GM23248 (cell line): ENCODE results near the gene NCMAP.

Source experiments
- EZH2 ChIP-seq: fragments of 200-600 bp; sonication (generic); IDR thresholded peaks from 2 replicates; pipeline ENCODE4 v1.6.1; 2018; ENCODE audit warnings: antibody characterized with exemption, mild to moderate bottlenecking; ENCODE audit not compliant: insufficient read depth, poor library complexity, severe bottlenecking
- EZH2phosphoT487 ChIP-seq: fragments of 200-600 bp; sonication (generic); IDR thresholded peaks from 2 replicates; pipeline ENCODE4 v1.6.1; 2018; ENCODE audit warnings: antibody characterized with exemption, moderate library complexity, mild to moderate bottlenecking, low read depth; ENCODE audit not compliant: insufficient read depth

GRCh38 chr1:24544239-24544638 lies 11.6 kb upstream of the NCMAP start:
- TF ChIP-seq EZH2 (no peak), EZH2phosphoT487 (no peak)
